Measurements from ENCODE around the gene CCDC50. TPM values are rescaled to one million over a fixed set of nuclear protein-coding genes. Genes with fewer than 3 reads are reported as not detected.

Gene CCDC50
- total and polyA plus RNA-seq, 2 of the 8 experiments (the other 6 are each of a cell fraction or from before 2014, with no cell fraction given) = 7.3 to 19.2 TPM

DNA sequence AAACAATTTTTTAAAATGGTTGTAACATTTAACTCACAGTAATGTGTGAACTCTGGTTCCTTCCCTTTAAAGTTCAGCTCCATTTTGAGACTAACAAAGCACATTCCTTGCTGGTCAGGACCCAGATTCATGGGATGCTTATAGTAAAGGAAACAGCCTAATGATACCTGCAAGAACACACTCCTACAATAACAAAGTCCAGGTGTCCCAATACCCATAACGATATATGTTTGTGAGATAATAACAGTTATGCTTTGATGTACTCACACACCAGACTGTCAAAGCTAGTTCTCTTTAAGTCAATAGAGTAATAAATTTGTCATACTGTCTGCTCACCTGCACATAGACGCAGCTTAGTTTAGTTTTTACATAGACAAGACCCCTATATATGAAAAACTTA lies 15.9 kb upstream of the CCDC50 start:
- Histone ChIP-seq H3K23ac (ENCODE audit: insufficient read length) (no peak overlapping the region), H2BK5ac (ENCODE audit: low read depth, low read length) (no peak overlapping the region), H3K79me2 (ENCODE audit: control insufficient read depth in 1 of 2, insufficient read depth in 2 of 2, low read length in 2 of 2) (no peaks in the 10 kb centered on the region), H3K9me3 (ENCODE audit: insufficient read depth in 2 of 2, low read depth in 1 of 2, low read length in 1 of 2) (no peaks in the 10 kb centered on the region; a peak in 1 of 4 replicates), H3K4me2 (ENCODE audit: insufficient read depth in 1 of 2, low read depth in 2 of 2, low read length in 2 of 2) (no peak overlapping the region), H3K9ac (replicated peaks in 1 of 4; ENCODE audit: extremely low read depth in 1 of 4, low read depth in 3 of 4, low read length in 3 of 4) (no peak overlapping the region), H4K20me1 (replicated peaks in 1 of 2; ENCODE audit: control insufficient read depth in 1 of 2, insufficient read depth in 2 of 2, low read length in 2 of 2) (no peaks in the 10 kb centered on the region), H4K5ac (ENCODE audit: insufficient read length, low read depth, low read length) (no peak overlapping the region), H3K27me3 (replicated peaks in 1 of 4; ENCODE audit: control insufficient read depth in 3 of 4, extremely low read depth in 1 of 4, insufficient read depth in 3 of 4, low read length in 3 of 4) (no peaks in the 10 kb centered on the region), H3K4ac (replicated peaks; ENCODE audit: insufficient read length, low read depth, low read length) (no peak overlapping the region), H3K79me1 (ENCODE audit: low read depth, low read length) (no peaks in the 10 kb centered on the region), H2BK20ac (ENCODE audit: low read length) (no peak overlapping the region), H4K91ac (replicated peaks; ENCODE audit: insufficient read length, low read length) (no peak overlapping the region), H3K23me2 (ENCODE audit: low read depth, low read length) (no peaks in the 10 kb centered on the region), H2BK15ac (ENCODE audit: low read length) (no peak overlapping the region), H3K36me3 (ENCODE audit: control insufficient read depth in 2 of 4, insufficient read depth in 4 of 4, low read length in 3 of 4) (no peaks in the 10 kb centered on the region), H2AK5ac (ENCODE audit: low read depth, low read length) (no peak overlapping the region), H3K14ac (ENCODE audit: insufficient read length) (no peak overlapping the region), H3K4me1 (replicated peaks in 1 of 4; ENCODE audit: control insufficient read depth in 3 of 4, insufficient read depth in 4 of 4, low read length in 3 of 4) (no peaks in the 10 kb centered on the region), H3K27ac (ENCODE audit: low read depth, low read length) (no peak overlapping the region), H4K8ac (ENCODE audit: extremely low read depth, insufficient read depth, low read length) (no peak overlapping the region), H3K56ac (replicated peaks; ENCODE audit: insufficient read length, low read depth, low read length) (no peak overlapping the region), H2AFZ (ENCODE audit: low read length) (no peak overlapping the region), H2BK120ac (replicated peaks; ENCODE audit: low read depth, low read length) (no peak overlapping the region), H2BK12ac (ENCODE audit: low read depth, low read length) (no peak overlapping the region), H3K18ac (ENCODE audit: extremely low read depth, low read length) (no peak overlapping the region), H3K4me3 (ENCODE audit: extremely low read depth in 1 of 4, insufficient read depth in 2 of 4, low read depth in 3 of 4, low read length in 4 of 4) (no peak overlapping the region)
- POLR2A ChIA-PET (ENCODE audit: partially characterized antibody) = no interaction called here
- FAIRE-seq (no peak), DNase-seq (ENCODE audit: low read depth in 1 of 2, low spot score in 2 of 2) (no peak)
- CTCF ChIA-PET (ENCODE audit: partially characterized antibody) = interaction anchor here (1.0 kb wide), 1 partner anchor 28 kb away, joined by 3 read pairs; no protein-coding TSS in a partner anchor
- 93% methylated on average over 2 of the region's 2 CpGs; no CpG with 5 or more reads in 1 of the 2 experiments for WGBS, 2 experiments (ENCODE audit: extremely low coverage in 1 of 2, insufficient coverage in 1 of 2, insufficient read length in 1 of 2, insufficient replicate concordance in 2 of 2, low coverage in 1 of 2, low lambda C conversion rate in 2 of 2, missing lambda C conversion rate in 1 of 2)
- TF ChIP-seq KDM5A (IDR thresholded peaks at IDR 0.05; ENCODE audit: low read length) = no peak
- no peak for TF ChIP-seq ATF2 (IDR thresholded peaks at IDR 0.05; ENCODE audit: low read length)
- TF ChIP-seq RXRA (IDR thresholded peaks at IDR 0.05; ENCODE audit: insufficient read depth, low read depth, low read length) = no peak
- TF ChIP-seq JUND (IDR thresholded peaks at IDR 0.05; ENCODE audit: low read length) = no peak
- TF ChIP-seq HDAC2 (IDR thresholded peaks at IDR 0.05; ENCODE audit: borderline replicate concordance in 1 of 2, low read depth in 2 of 2, low read length in 2 of 2) = no peak
- TF ChIP-seq SIN3A (conservative IDR thresholded peaks at IDR 0.05 in 1 of 2, IDR thresholded peaks at IDR 0.05 in 1 of 2; ENCODE audit: low read depth in 1 of 2, low read length in 2 of 2) = no peak
- TF ChIP-seq ZNF274 (IDR thresholded peaks at IDR 0.05; ENCODE audit: borderline replicate concordance, extremely low read depth, low read length) = no peak
- TF ChIP-seq POLR2AphosphoS5 (IDR thresholded peaks at IDR 0.05; ENCODE audit: low read depth, low read length) = no peak
- no peak for TF ChIP-seq CREB1 (IDR thresholded peaks at IDR 0.05)
- TF ChIP-seq BCL11A (IDR thresholded peaks at IDR 0.05; ENCODE audit: low read depth in 2 of 2, low read length in 2 of 2) = no peak
- no peak for TF ChIP-seq CBX8 (IDR thresholded peaks at IDR 0.05; ENCODE audit: borderline replicate concordance, low read depth, low read length)
- no peak for TF ChIP-seq TEAD4 (IDR thresholded peaks at IDR 0.05; ENCODE audit: low read depth, low read length)
- no peak for TF ChIP-seq POU5F1 (IDR thresholded peaks at IDR 0.05; ENCODE audit: low read depth, low read length)

Measured in H1 (cell line).